Measurements from ENCODE around the gene PAK2.

The PAK2 gene

GRCh38 chr3:196788528-196788927 is 48.9 kb downstream of the PAK2 start:
- ChIA-PET POLR2A (no interaction called here), CTCF (interaction anchor here (1.2 kb wide), 1 partner anchor 15 kb away, joined by 3 read pairs; no protein-coding TSS in a partner anchor)
- no peak for TF ChIP-seq CTCF (IDR thresholded peaks at IDR 0.05; ENCODE audit: control extremely low read depth, extremely low read depth, low read depth, missing control alignments)
- no peak for DNase-seq (ENCODE audit: extremely low spot score)

- no peak for TF ChIP-seq CTCF (IDR thresholded peaks at IDR 0.05; ENCODE audit: control extremely low read depth, extremely low read depth, low read depth, missing control alignments)
- DNase-seq (ENCODE audit: extremely low spot score): no peak
- ChIA-PET POLR2A (no interaction called here), CTCF (interaction anchor here (1.0 to 1.3 kb wide), 2 partner anchors 15 to 17 kb away, joined by 3 read pairs; no protein-coding TSS in a partner anchor)
Observed at GRCh38 chr3:196789885-196790359, 50.3 kb downstream of the PAK2 start.

DNA sequence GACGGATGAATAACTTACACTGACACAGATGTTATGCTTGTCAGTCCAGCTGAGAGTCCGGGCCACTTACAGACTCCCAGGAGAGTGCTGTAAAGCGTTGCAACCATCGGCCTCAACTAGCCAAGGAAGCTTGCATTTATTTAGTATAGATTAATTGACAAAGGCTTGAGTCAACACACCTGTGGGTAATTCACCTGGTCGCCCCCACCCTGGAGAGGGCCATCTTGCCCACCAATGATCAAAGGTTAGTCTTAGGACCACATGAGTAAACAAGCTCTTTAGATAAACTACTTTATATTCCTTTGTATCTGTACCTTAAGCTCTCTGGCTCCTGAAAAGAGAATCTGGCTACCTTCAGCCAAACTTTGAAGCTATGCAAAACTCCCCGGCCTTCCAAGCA is 51.0 kb downstream of the PAK2 start:
- CTCF ChIA-PET: interaction anchor here (1.3 kb wide), 1 partner anchor 16 kb away, joined by 3 read pairs; no protein-coding TSS in a partner anchor
- no peak for DNase-seq (ENCODE audit: extremely low spot score)
- no peak for TF ChIP-seq CTCF (IDR thresholded peaks at IDR 0.05; ENCODE audit: control extremely low read depth, extremely low read depth, low read depth, missing control alignments)
- POLR2A ChIA-PET: no interaction called here

DNA sequence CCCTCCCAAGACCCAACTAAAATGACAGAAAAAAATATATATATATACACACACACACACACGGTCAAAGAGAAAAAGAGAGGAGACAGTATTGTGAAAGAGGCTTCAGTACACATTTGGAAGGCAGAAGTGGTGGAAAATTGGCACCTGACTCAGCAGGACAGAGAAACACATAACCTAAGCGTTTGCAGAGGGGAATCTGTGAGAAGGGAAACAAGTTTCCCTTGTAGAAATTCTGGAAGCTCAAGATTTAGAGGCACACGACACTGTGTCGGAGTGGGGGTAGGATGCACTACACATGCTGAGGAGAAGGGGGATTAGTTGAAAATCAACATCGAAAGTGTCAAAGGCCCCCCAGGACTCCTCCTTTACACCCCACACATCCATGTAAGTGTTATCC is 53.1 kb downstream of the PAK2 start:
- CTCF ChIA-PET: no interaction called here
- POLR2A ChIA-PET: no interaction called here
- no peak for TF ChIP-seq CTCF (IDR thresholded peaks at IDR 0.05; ENCODE audit: control extremely low read depth, extremely low read depth, low read depth, missing control alignments)
- no peak for DNase-seq (ENCODE audit: extremely low spot score)

GRCh38 chr3:196793246-196793645 is 53.6 kb downstream of the PAK2 start:
- DNase-seq (ENCODE audit: extremely low spot score): no peak
- no peak for TF ChIP-seq CTCF (IDR thresholded peaks at IDR 0.05; ENCODE audit: control extremely low read depth, extremely low read depth, low read depth, missing control alignments)
- ChIA-PET CTCF (no interaction called here), POLR2A (no interaction called here)

DNA sequence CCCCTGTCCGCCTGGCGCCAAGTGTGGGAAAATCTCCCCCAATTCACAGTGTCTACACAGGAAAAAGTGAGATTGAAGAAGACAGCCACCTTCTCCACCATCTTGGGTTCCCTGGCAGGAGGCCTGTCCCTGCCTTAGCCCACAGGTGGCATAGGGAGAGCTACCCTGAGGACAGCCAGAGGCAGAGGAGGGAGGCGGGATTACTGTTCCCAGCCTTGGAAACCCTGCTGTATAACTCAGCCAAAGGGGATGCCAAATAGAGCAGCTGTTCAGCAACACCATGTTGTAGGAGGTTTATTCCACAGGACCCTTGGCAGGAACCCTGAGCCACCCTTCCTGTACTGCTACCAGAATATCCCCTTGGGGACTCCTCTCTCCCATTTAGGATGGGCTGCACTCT is 54.8 kb downstream of the PAK2 start:
- POLR2A ChIA-PET: no interaction called here

More for the DNA sequence above, 54.8 kb downstream of the PAK2 start:
- DNase-seq (ENCODE audit: extremely low spot score): no peak
- CTCF ChIA-PET: interaction anchor here (1.0 to 1.5 kb wide), 2 partner anchors 13 to 21 kb away, joined by 3 read pairs; no protein-coding TSS in a partner anchor
- no peak for TF ChIP-seq CTCF (IDR thresholded peaks at IDR 0.05; ENCODE audit: control extremely low read depth, extremely low read depth, low read depth, missing control alignments)
